T-helper 1 cell treated with Interleukin-12 subunit alpha and Interleukin-12 subunit beta and Interleukin-4 antibody, amounts not matched to agents 30 ng/mL and 1 ng/mL, for 36 hours (primary cell): ENCODE measurements around the gene ITGA6. TPM values are rescaled to one million over a fixed set of nuclear protein-coding genes. Genes with fewer than 3 reads are reported as not detected.

Experiments used
- intact Hi-C: fragments of 100-400 bp; cut with micrococcal nuclease; formaldehyde crosslinking; loops from one replicate; pipeline ENCODE4 v1.15.1; 2024
- total RNA-seq: library from RNA; stranded (reverse); gene quantifications from 2 replicates; pipeline ENCODE4 v1.2.3, GENCODE V29; 2022

ITGA6 gene
- total RNA-seq, 1 donor from 2014 or later: 36.5 TPM

- intact Hi-C loops: loop anchor here (5.0 to 10.0 kb wide), 3 partner anchors 802 to 980 kb away; partner anchors contain the start of gene CDCA7
Observed at GRCh38 chr2:172552547-172553291, 125.3 kb downstream of the ITGA6 start.

DNA sequence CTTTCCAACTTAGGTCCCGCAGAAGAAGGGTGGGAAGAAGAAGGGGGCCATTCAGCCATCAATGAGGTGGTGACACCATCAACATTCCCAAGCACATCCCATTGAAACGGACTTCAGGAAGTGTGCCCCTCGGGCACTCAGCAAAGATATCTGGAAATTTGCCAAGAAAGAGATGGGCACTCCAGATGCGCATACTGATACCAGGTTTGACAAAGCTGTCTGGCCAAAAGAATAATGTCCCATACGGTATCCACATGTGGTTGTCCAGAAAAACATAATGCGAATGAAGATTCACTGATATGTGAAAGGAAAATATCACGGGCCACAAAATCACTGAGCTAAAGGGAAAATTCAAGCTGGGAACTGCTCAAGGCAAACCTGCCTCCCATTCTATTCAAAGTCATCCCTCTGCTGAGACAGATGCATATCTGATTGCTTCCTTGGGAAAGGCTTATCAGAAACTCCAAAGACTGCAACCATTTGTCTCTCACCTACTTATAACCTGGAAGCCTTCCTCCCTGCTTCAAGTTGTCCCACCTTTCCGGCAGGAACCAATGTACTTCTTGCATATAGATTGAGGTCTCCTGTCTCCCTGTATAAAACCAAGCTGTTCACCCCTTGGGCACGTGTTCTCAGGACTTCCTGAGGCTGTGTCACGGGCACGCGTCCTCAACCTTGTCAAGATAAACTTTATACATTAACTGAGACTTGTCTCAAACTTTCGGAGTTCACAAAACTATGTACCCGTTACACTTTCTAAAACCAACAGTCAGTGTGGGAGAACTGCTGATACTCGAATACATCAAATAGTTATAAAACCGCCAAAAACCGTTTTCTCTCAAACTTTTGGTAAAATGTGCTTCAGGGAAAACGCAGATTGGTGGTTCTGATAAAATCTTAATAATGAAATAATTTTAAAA, 127.2 kb downstream of the ITGA6 start:
- intact Hi-C loops: loop anchor here (1.0 to 10.0 kb wide), 13 partner anchors 58 to 1933 kb away; partner anchors contain the start of genes CDCA7, DLX2, DYNC1I2 and ERICH2

DNA sequence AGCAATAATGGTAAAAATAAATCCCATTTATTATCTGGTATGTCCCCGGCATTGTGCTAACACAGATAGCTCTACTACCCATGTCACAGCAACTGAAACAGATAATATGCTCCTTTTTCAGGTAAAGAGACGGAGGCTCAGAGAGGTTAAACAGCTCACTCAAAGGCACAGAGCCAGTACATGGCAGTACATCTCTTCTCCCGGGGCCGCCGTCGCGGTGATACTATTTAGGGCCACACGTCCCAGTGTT, 127.8 kb downstream of the ITGA6 start:
- intact Hi-C loops: loop anchor here (1.0 to 10.0 kb wide), 11 partner anchors 59 to 1932 kb away; partner anchors contain the start of genes CDCA7, DLX2, DYNC1I2 and ERICH2

Other genes starting within 250 kb of the ITGA6 start
- 22.0 and 26.0 TPM in 2 replicates for gene PDK1, start 128.5 kb downstream of the ITGA6 start, total RNA-seq